HFF-Myc (cell line): ENCODE measurements around the gene COL26A1.
"Not testable (repeated sequence)": the region's sequence is repeated elsewhere in the genome, so short reads cannot be mapped to it uniquely, and the experiment has no call there.

Experiments
- DNase-seq: peaks from one replicate; pipeline ENCODE4 v3.0.0-alpha.2; 2011; ENCODE audit warnings: low read depth; ENCODE audit errors: extremely low read depth
- H3K4me3 ChIP-seq: replicated peaks from 2 replicates; pipeline ENCODE4 v1.5.1; 2011; ENCODE audit warnings: low read depth, mild to moderate bottlenecking, control low read depth, low read length
- CTCF ChIP-seq: IDR thresholded peaks from 2 replicates; pipeline ENCODE4 v1.5.1; 2012; ENCODE audit warnings: mild to moderate bottlenecking, low read depth, low read length, control low read depth; ENCODE audit errors: missing control alignments

COL26A1 gene

GRCh38 chr7:101332026-101332425 lies 30.6 kb upstream of the COL26A1 start:
- no peak overlapping the region for H3K4me3 ChIP-seq
- DNase-seq: no peak
- no peak for TF ChIP-seq CTCF

DNA sequence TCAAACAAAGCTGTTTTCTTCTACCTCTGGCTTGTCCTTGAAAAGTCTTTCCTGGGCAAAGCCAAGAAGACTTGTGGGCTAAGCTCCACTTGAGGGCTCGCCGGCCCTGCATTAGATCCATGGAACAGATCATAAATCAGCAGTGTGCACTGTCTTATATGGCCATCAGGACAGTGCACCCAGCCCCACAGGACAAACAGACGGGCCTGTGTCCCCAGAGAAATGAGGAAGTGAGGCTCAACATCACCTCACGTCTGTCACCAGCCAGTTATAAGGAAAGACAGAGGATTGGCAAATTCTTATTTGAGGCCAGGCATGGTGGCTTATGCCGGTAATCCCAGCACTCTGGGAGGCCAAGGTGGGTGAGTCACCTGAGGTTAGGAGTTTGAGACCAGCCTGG lies 28.8 kb upstream of the COL26A1 start:
- H3K4me3 ChIP-seq: no peak overlapping the region
- no peak for DNase-seq
- TF ChIP-seq CTCF: no peak

DNA sequence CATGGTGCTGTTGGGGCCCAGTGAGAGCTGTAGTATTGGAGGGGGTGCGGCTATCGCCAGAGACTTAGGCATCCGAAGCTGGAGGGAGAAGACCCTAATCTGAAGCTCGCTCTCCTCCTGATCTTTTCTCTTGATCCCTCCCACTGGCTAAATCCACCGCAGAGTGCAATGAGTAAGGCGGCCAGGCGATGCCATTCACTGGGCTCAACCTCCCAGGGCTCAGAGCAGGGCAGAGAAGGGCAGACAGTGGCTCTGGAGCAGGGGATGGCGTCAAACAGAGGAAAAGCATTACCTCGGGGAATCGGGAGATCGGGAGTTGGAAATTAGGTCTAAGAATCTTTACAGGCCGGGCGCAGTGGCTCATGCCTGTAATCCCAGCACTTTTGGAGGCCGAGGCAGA lies 22.3 kb upstream of the COL26A1 start:
- H3K4me3 ChIP-seq: no peak overlapping the region
- TF ChIP-seq CTCF: no peak
- no peak for DNase-seq

DNA sequence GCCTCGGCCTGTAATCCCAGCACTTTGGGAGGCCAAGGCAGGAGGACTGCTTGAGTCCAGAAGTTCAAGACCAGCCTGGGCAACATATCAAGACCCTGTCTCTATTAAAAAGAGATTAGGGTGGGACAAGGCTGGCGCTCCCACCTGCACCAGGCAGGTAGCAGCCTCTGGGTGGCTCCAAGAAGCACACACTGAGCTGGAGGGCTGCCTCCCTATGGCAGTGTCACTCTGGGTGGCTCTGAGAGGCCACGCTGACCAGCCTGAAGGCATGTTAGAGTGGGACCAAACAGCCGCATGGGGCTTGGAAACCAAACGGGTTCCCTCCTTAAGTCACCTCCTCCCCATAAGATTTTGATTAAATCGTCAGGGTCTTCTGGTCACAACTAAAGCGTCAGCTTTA lies 19.8 kb upstream of the COL26A1 start:
- H3K4me3 ChIP-seq: no peak overlapping the region
- no peak for DNase-seq
- no peak for TF ChIP-seq CTCF

DNA sequence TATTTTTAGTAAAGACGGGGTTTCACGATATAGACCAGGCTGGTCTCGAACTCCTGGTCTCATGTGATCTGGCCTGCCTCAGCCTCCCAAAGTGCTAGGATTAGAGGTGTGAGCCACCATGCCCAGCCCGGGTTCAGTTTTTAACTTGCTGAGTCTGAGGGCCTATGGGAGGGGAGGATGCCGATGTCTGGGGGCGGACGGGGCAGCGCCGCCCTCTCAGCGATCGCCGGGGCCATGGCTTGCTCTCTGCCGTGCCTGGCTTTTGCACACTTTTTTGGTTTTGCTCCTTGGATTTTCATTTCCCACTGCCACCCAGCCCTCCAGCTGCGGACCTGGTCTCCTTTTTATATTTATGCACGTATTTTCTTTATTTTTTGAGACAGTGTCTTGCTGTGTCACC lies 15.2 kb upstream of the COL26A1 start:
- DNase-seq: no peak
- no peak for TF ChIP-seq CTCF
- H3K4me3 ChIP-seq: no peak overlapping the region

DNA sequence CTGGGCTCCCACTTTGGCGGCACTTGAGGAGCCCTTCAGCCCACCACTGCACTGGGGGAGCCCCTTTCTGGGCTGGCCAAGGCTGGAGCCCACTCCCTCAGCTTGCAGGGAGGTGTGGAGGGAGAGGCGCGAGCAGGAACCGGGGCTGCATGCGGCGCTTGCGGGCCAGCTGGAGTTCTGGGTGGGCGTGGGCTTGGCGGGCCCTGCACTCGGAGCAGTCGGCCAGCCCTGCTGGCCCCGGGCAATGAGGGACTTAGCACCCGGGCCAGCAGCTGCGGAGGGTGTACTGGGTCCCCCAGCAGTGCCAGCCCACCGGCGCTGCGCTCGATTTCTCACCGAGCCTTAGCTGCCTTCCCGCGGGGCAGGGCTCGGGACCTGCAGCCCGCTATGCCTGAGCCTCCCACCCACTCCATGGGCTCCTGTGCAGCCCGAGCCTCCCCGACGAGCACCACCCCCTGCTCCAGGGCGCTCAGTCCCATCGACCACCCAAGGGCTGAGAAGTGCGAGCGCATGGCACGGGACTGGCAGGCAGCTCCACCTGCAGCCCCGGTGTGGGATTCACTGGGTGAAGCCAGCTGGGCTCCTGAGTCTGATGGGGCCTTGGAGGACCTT lies 14.1 kb upstream of the COL26A1 start:
- DNase-seq, H3K4me3 ChIP-seq: not testable (repeated sequence)

DNA sequence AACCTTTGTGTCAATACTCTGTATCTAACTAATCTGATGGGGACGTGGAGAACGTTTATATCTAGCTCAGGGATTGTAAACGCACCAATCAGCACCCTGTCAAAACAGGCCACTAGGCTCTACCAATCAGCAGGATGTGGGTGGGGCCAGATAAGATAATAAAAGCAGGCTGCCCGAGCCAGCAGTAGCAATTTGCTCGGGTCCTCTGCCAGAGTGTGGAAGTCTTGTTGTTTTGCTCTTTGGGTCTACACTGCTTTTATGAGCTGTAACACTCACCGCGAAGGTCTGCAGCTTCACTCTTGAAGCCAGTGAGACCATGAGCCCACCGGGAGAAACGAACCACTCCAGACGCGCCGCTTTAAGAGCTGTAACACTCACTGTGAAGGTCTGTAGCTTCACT lies 13.4 kb upstream of the COL26A1 start:
- not testable (repeated sequence) for DNase-seq, H3K4me3 ChIP-seq

DNA sequence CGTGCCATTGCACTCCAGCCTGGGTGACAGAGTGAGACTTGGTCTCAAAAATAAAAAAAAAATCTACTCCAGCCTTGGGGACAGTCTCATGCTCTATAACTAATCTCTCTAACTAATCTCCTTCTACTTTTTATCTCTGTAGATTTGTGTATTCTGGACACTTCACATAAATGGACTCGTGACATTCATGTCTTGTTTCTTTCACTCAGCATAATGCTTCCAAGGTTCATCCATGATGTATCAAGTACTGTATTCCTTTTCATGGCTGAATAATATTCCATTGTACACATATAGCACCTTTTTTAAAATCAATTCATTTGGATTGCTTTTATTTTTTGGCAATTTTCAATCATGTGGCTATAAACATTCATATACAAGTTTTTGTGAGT lies 9.8 kb upstream of the COL26A1 start:
- no peak for DNase-seq
- no peak overlapping the region for H3K4me3 ChIP-seq
- no peak for TF ChIP-seq CTCF
